ENCODE data around the gene KSR1. TPM values are rescaled to one million over a fixed set of nuclear protein-coding genes. Genes with fewer than 3 reads are reported as not detected.

KSR1 gene
- total and polyA plus RNA-seq, 9 of the 15 experiments (the other 6 are each of a cell fraction or from before 2014, with no cell fraction given), result 1.4 to 51.7 (median 18.4) TPM

GRCh38 chr17:27573971-27574525, 117.8 kb downstream of the KSR1 start (continued):
- TF ChIP-seq BRCA1 (IDR thresholded peaks at IDR 0.05), result no peak
- no peak for TF ChIP-seq BRCA1 (CRISPR knock-in tag; IDR thresholded peaks at IDR 0.05)
- TF ChIP-seq BACH1 (tag; IDR thresholded peaks at IDR 0.05), result peak; percentile 99
- TF ChIP-seq TARDBP (IDR thresholded peaks at IDR 0.05), result peak; percentile 21; the same call in 1 of the 2 replicates
- peak; percentile 34; the same call in 1 of the 2 replicates for TF ChIP-seq GMEB1 (CRISPR knock-in tag; IDR thresholded peaks at IDR 0.05)
- peak; percentile 40; the same call in 1 of the 2 replicates for TF ChIP-seq POLR2G (IDR thresholded peaks at IDR 0.05; ENCODE audit: low read depth, low read length)
- no peak for TF ChIP-seq TFE3 (CRISPR knock-in tag; IDR thresholded peaks at IDR 0.05)
- peak; percentile 89 to 92 for TF ChIP-seq TRIM24 (IDR thresholded peaks at IDR 0.05)
- TF ChIP-seq SIN3A (IDR thresholded peaks at IDR 0.05; ENCODE audit: borderline replicate concordance in 2 of 2, control insufficient read depth in 1 of 2, low read depth in 2 of 2, low read length in 2 of 2), result no peak
- TF ChIP-seq SETDB1 (IDR thresholded peaks at IDR 0.05; ENCODE audit: low read length), result no peak
- TF ChIP-seq PREB (CRISPR knock-in tag; IDR thresholded peaks at IDR 0.05), result no peak
- TF ChIP-seq ZFPM2 (CRISPR knock-in tag; IDR thresholded peaks at IDR 0.05), result no peak
- peak; percentile 64; the same call in 1 of the 2 replicates for TF ChIP-seq ZBTB17 (CRISPR knock-in tag; IDR thresholded peaks at IDR 0.05)
- peak; percentile 58 for TF ChIP-seq ZNF239 (CRISPR knock-in tag; IDR thresholded peaks at IDR 0.05)
- no peak for TF ChIP-seq ZNF282 (CRISPR knock-in tag; IDR thresholded peaks at IDR 0.05)
- TF ChIP-seq DDX20 (tag; IDR thresholded peaks at IDR 0.05; ENCODE audit: low read depth), result no peak
- TF ChIP-seq RBM17 (IDR thresholded peaks at IDR 0.05; ENCODE audit: borderline replicate concordance, low read depth, low read length), result no peak
- TF ChIP-seq ZNF778 (CRISPR knock-in tag; IDR thresholded peaks at IDR 0.05), result no peak
- peak; percentile 30; the same call in 1 of the 2 replicates for TF ChIP-seq CREB3L1 (IDR thresholded peaks at IDR 0.05; ENCODE audit: borderline replicate concordance, low read depth)
- peak; percentile 25; the same call in 1 of the 2 replicates for TF ChIP-seq FOXO4 (CRISPR knock-in tag; IDR thresholded peaks at IDR 0.05)
- no peak; the same call in 1 of the 2 replicates for TF ChIP-seq GATAD2B (IDR thresholded peaks at IDR 0.05; ENCODE audit: borderline replicate concordance)
- peak; percentile 91 for TF ChIP-seq BRD9 (IDR thresholded peaks at IDR 0.05; ENCODE audit: low read depth, partially characterized antibody)
- no peak; a peak in 1 of 4 replicates for TF ChIP-seq NRF1 (conservative IDR thresholded peaks at IDR 0.05 in 1 of 2, IDR thresholded peaks at IDR 0.05 in 1 of 2)
